ENCODE results near the gene WDR59.
"Not testable (repeated sequence)": the region's sequence is repeated elsewhere in the genome, so short reads cannot be mapped to it uniquely, and the experiment has no call there.

The WDR59 gene

DNA sequence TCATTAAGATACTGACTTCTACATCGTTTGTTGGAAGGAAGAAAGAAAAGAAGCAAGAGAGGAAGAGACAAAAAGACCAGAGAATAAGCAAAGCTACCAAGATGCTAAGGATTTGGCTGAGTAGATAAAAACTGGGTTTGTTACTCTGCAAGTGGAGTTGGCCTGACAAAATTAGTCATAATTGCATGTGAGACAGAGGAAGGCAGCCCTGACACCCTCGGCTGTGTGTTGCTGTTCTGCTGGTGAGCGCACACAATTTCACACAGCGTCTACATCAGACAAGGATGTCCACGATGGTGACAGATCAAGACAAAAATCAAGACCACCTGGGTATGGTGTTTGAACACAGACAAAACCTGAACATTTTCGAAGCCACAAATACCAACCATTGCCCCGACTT lies 134.9 kb downstream of the WDR59 start:
- DNase-seq (ENCODE audit: low read depth) = no peak

DNA sequence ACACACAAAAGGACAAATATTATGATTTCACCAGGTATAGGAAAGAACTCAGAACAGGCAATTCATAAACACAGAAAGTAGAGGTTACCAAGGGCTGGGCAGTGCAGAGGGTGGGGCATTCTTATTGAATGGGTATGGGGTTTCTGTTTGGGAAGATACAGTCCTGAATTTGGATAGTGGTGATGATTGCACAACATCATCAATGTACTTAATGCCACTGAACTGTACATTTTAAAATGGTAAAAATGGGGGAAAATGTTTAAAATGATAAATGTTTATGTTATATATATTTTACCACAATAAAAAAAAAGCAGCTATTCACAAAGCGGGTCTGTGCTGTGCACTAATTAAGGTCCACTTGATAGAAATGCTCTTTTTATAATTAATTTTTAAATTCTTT lies 137.7 kb downstream of the WDR59 start:
- DNase-seq (ENCODE audit: low read depth) = no peak

GRCh38 chr16:74846714-74847113 lies 138.2 kb downstream of the WDR59 start:
- DNase-seq (ENCODE audit: low read depth) = no peak

- no peak for DNase-seq (ENCODE audit: low read depth)
Measured at GRCh38 chr16:74844041-74844980, 140.6 kb downstream of the WDR59 start.

DNA sequence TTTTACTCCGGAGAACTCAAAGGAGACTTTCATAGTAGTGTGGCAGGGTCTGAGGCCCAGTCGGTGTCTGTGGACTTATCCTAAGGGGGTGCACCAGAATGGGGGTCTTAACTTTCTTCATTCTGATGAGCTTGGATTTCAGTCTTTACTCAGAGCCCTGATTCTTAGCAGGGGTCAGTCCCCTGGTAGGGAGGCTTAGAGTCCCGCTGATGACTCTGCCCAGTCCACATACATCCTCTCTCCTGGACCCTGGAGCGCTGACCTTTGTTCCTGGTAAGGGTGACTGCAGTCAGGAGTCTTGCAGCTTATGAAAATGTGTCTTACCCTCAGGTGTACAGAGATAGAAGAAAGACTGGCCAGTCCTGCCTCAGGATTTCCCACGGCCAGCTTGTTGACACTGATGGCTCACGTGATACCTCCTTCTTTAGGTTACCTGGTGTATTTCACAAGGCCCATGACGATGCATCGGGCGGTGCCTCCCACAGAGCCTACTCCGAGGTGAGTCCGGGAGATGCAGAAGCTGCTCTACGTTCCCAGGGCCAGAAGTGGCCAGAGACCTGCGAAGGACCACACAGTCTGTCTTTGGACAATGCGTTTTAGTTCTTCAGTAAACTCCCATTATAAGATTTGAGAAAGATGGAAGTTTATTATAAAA lies 141.4 kb downstream of the WDR59 start:
- DNase-seq (ENCODE audit: low read depth) = not testable (repeated sequence)

GRCh38 chr16:74842413-74842812 lies 142.5 kb downstream of the WDR59 start:
- no peak for DNase-seq (ENCODE audit: low read depth)

DNA sequence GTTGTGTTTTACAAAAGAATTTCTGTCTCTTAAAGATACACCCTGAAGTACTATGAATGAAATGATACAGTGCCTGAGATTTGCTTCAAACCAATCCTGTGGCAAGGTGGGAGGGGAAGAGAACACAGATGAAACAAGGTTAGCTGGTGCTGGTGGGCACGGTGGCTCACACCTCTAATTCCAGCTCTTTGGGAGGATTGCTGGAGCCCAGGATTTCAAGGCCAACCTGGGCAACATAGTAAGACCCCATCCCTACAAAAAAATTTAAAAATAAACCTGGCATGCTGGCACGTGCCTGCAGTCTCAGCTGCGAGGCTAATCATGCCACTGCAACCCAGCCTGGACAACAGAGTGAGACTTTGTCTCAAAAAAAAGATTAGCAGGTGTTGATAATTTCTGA lies 143.0 kb downstream of the WDR59 start:
- no peak for DNase-seq (ENCODE audit: low read depth)

DNA sequence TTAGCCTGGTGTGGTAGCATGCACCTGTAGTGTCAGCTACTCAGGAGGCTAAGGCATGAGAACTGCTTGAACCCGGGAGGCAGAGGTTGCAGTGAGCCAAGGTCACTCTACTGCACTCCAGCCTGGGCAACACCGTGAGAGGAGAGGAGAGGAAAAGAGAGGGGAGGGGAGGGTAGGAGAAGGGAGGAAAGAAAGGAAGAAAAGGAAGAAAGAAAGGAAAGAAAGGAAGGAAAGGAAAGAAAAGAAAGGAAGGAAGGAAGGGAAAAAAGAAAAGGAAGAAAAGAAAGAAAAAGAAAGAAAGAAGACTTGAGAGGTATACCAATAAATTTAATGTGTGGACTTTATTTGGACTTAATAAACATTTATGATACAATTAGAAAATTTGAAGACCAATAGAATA lies 143.5 kb downstream of the WDR59 start:
- DNase-seq (ENCODE audit: low read depth) = no peak

- no peak for DNase-seq (ENCODE audit: low read depth)
Measured at GRCh38 chr16:74837056-74837455, 147.9 kb downstream of the WDR59 start.

GRCh38 chr16:74836111-74836671 lies 148.7 kb downstream of the WDR59 start:
- no peak for DNase-seq (ENCODE audit: low read depth)

DNA sequence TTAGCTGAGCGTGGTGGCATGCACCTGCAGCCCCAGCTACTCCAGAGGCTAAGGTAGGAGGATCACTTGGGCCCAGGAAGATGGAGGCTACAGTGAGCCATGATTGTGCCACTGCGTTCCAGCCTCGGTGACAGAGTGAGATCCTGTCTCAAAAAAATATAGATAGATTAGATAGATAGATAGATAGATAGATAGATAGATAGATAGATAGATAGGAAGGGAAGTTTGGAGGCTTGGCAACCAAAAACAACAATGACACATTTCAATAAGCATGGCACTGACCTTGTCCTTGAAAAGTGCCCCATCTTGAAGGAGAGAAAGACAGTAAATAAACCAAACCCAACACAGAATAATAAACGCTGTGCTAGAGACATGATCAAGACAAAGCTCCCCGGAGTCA lies 152.7 kb downstream of the WDR59 start:
- no peak for DNase-seq (ENCODE audit: low read depth)

DNA sequence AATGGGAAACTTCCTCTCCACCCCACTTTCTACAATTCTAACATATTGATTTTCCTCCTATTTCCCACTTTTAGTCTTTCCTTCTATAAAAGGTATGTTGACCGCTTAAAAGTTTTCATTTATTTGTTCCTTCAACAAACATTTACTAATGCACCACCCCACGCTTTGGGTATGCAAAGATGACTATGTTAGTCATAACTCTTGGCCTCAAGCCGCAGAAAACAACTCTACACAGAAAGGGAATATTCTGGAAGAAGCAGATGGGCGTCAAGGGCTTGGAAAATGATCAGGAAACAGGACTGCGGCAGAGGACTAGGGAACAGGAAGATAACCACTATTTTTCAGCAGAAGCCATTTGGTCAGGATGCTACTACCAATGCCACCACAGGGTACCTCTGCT lies 153.5 kb downstream of the WDR59 start:
- DNase-seq (ENCODE audit: low read depth) = no peak

GRCh38 chr16:74830648-74831047 lies 154.3 kb downstream of the WDR59 start:
- DNase-seq (ENCODE audit: low read depth) = no peak

DNA sequence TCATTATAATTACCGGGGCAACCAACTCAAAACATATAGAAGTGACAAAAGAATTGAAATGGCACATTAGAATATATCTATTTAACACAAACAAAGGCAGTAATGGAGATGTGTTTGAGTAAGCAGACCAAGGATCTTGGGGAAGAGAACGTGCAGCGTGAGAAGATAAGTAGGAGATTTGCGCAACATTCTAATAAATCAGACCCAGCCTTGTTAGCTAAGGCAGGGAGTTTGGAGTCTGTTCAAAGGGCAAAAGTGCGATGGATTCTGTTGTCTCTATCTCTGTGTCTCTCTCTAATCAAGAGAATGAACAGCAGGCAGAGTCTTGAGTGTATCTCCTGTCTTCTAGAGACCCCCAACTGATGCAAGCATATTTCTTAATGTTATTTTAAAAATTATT lies 155.3 kb downstream of the WDR59 start:
- DNase-seq (ENCODE audit: low read depth) = no peak

DNA sequence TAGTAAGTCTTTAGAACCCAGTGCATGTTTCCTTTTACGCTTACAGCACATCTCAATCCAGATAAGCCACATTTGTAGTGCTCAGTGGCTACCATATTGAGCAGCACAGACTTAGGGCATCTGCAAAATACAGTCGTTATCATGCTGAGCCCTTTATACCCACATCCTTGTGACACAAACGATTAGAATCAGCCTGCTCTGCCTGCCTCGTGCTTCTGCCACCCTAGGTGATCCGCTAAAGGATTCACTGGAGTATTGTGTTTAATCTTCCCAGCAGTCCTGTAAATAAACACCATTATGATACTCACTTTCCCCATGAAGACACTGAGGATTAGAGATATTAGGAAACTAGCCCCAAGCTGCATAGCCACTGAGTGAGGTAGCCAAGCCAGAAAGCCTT lies 159.0 kb downstream of the WDR59 start:
- DNase-seq (ENCODE audit: low read depth) = no peak

DNA sequence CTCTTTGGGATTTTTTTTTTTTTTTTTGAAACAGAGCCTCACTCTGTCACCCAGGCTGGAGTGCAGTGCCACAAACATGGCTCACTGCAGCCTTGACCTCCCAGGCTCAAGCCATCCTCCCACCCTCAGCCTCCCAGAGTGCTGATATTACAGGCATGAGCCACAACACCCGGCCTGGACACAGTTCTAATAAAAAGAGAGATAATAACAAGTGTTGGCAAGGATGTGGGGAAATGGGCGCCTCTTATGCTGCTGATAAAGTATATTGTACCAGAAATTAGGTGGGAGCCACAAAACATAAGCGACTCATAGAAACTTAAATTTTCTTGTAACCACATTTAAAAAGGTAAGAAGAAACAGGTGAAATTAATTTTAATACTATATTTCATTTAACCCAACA lies 159.9 kb downstream of the WDR59 start:
- no peak for DNase-seq (ENCODE audit: low read depth)

Measured in GM04504 (cell line).